Activated CD4-positive, alpha-beta memory T cell treated with anti-CD3 and anti-CD28 coated beads, Interleukin-2, amount 10 ng/mL, durations not matched to agents 7 days and 5 days (primary cell): ENCODE data around the gene HOXC13. TPM values are rescaled to one million over a fixed set of nuclear protein-coding genes. Genes with fewer than 3 reads are reported as not detected.

Experiments used
- CTCF ChIA-PET: fragments of 350-600 bp; sonication (Branson Sonifier 250); formaldehyde crosslinking; loops from one replicate; lab custom pipeline; 2021; ENCODE audit warnings: antibody characterized with exemption, inconsistent platforms; lab: Charles Lee
- POLR2A ChIA-PET: fragments of 350-600 bp; sonication (Branson Sonifier 250); formaldehyde crosslinking; loops from one replicate; lab custom pipeline; 2021; ENCODE audit warnings: antibody characterized with exemption; lab: Charles Lee
- DNase-seq: peaks from one replicate; pipeline ENCODE4 v3.0.0-alpha.2; 2020
- H3K27ac Mint-ChIP-seq: one replicate; pipeline ENCODE4 v1.8.0; 2021; ENCODE audit warnings: mild to moderate bottlenecking, mixed read lengths
- H3K27me3 Mint-ChIP-seq: one replicate; pipeline ENCODE4 v1.8.0; 2021; ENCODE audit warnings: mixed read lengths
- H3K36me3 Mint-ChIP-seq: one replicate; pipeline ENCODE4 v1.8.0; 2021; ENCODE audit warnings: low read depth, mixed read lengths
- H3K4me1 Mint-ChIP-seq: one replicate; pipeline ENCODE4 v1.8.0; 2021; ENCODE audit warnings: mixed read lengths
- H3K4me3 Mint-ChIP-seq: one replicate; pipeline ENCODE4 v1.8.0; 2021; ENCODE audit warnings: mild to moderate bottlenecking, mixed read lengths
- H3K9me3 Mint-ChIP-seq: one replicate; pipeline ENCODE4 v1.8.0; 2021; ENCODE audit warnings: mixed read lengths
- total RNA-seq, 2 experiments: library from RNA; stranded (reverse); gene quantifications; one replicate each; pipeline ENCODE4 v1.2.3, GENCODE V29; 2021

HOXC13 gene
- total RNA-seq, 2 experiments from 2014 or later: not detected

GRCh38 chr12:53930591-53931255 lies 7.9 kb upstream of the HOXC13 start:
- Mint-ChIP-seq H3K36me3 (no peaks in the 10 kb centered on the region), H3K4me1 (no peaks in the 10 kb centered on the region), H3K27ac (no peak overlapping the region), H3K4me3 (no peak overlapping the region), H3K27me3 (peaks cover 95% of the 10 kb centered on the region), H3K9me3 (no peaks in the 10 kb centered on the region)
- ChIA-PET POLR2A (interaction anchor here (1.4 kb wide), 1 partner anchor 22 kb away, joined by 3 read pairs; no protein-coding TSS in a partner anchor), CTCF (no interaction called here)
- DNase-seq: no peak

- Mint-ChIP-seq H3K4me1 (no peaks in the 10 kb centered on the region), H3K27ac (no peak overlapping the region), H3K27me3 (peaks cover 95% of the 10 kb centered on the region), H3K4me3 (no peak overlapping the region), H3K36me3 (no peaks in the 10 kb centered on the region), H3K9me3 (no peaks in the 10 kb centered on the region)
- no peak for DNase-seq
- POLR2A ChIA-PET: no interaction called here
- CTCF ChIA-PET: no interaction called here
These were observed 6.6 kb upstream of the HOXC13 start for GRCh38 chr12:53931844-53932581.

- H3K27me3 Mint-ChIP-seq: peaks cover 96% of the 10 kb centered on the region
- ChIA-PET CTCF (no interaction called here), POLR2A (no interaction called here)
- no peaks in the 10 kb centered on the region for H3K4me1 Mint-ChIP-seq
- no peaks in the 10 kb centered on the region for H3K36me3 Mint-ChIP-seq
- no peak for DNase-seq
- H3K27ac Mint-ChIP-seq: no peak overlapping the region
- H3K4me3 Mint-ChIP-seq: no peak overlapping the region
- H3K9me3 Mint-ChIP-seq: no peaks in the 10 kb centered on the region
These were observed 5.7 kb upstream of the HOXC13 start for GRCh38 chr12:53932915-53933314.

GRCh38 chr12:53935383-53936341 lies 3.0 kb upstream of the HOXC13 start:
- POLR2A ChIA-PET: no interaction called here
- H3K4me1 Mint-ChIP-seq: no peaks in the 10 kb centered on the region
- DNase-seq: no peak
- no peak overlapping the region for H3K27ac Mint-ChIP-seq
- H3K36me3 Mint-ChIP-seq: no peaks in the 10 kb centered on the region
- CTCF ChIA-PET: no interaction called here
- peaks cover 92% of the 10 kb centered on the region for H3K27me3 Mint-ChIP-seq
- no peaks in the 10 kb centered on the region for H3K9me3 Mint-ChIP-seq
- no peak overlapping the region for H3K4me3 Mint-ChIP-seq

- ChIA-PET CTCF (no interaction called here), POLR2A (no interaction called here)
- Mint-ChIP-seq H3K4me1 (no peaks in the 10 kb centered on the region), H3K4me3 (no peak overlapping the region), H3K27me3 (peaks cover 92% of the 10 kb centered on the region), H3K27ac (no peak overlapping the region), H3K9me3 (no peaks in the 10 kb centered on the region), H3K36me3 (no peaks in the 10 kb centered on the region)
- no peak for DNase-seq
These were observed 1.5 kb upstream of the HOXC13 start for GRCh38 chr12:53937099-53937498.

- ChIA-PET CTCF (no interaction called here), POLR2A (no interaction called here)
- Mint-ChIP-seq H3K27ac (no peak overlapping the region), H3K4me1 (no peaks in the 10 kb centered on the region), H3K36me3 (no peaks in the 10 kb centered on the region), H3K4me3 (no peak overlapping the region), H3K27me3 (peaks cover 90% of the 10 kb centered on the region), H3K9me3 (no peaks in the 10 kb centered on the region)
- no peak for DNase-seq
These were observed 870 bp upstream of the HOXC13 start for GRCh38 chr12:53937596-53938325.

- no peaks in the 10 kb centered on the region for H3K9me3 Mint-ChIP-seq
- no peak overlapping the region for H3K4me3 Mint-ChIP-seq
- peaks cover 87% of the 10 kb centered on the region for H3K27me3 Mint-ChIP-seq
- no peak overlapping the region for H3K27ac Mint-ChIP-seq
- no peaks in the 10 kb centered on the region for H3K36me3 Mint-ChIP-seq
- ChIA-PET CTCF (no interaction called here), POLR2A (no interaction called here)
- no peak for DNase-seq
- no peaks in the 10 kb centered on the region for H3K4me1 Mint-ChIP-seq
These were observed 794 bp downstream of the HOXC13 start for GRCh38 chr12:53939141-53940108.

GRCh38 chr12:53940443-53941014 lies 1.9 kb downstream of the HOXC13 start:
- H3K27me3 Mint-ChIP-seq: peaks cover 87% of the 10 kb centered on the region
- H3K4me3 Mint-ChIP-seq: no peak overlapping the region
- ChIA-PET POLR2A (interaction anchor here (0.7 kb wide), 1 partner anchor 70 kb away, joined by 3 read pairs; no protein-coding TSS in a partner anchor), CTCF (no interaction called here)
- no peaks in the 10 kb centered on the region for H3K9me3 Mint-ChIP-seq
- no peaks in the 10 kb centered on the region for H3K4me1 Mint-ChIP-seq
- no peak overlapping the region for H3K27ac Mint-ChIP-seq
- DNase-seq: no peak
- no peaks in the 10 kb centered on the region for H3K36me3 Mint-ChIP-seq

- no peak overlapping the region for H3K4me3 Mint-ChIP-seq
- peaks cover 87% of the 10 kb centered on the region for H3K27me3 Mint-ChIP-seq
- H3K36me3 Mint-ChIP-seq: no peaks in the 10 kb centered on the region
- POLR2A ChIA-PET: no interaction called here
- no peak overlapping the region for H3K27ac Mint-ChIP-seq
- no peaks in the 10 kb centered on the region for H3K4me1 Mint-ChIP-seq
- CTCF ChIA-PET: no interaction called here
- no peak for DNase-seq
- H3K9me3 Mint-ChIP-seq: no peaks in the 10 kb centered on the region
These were observed 2.6 kb downstream of the HOXC13 start for GRCh38 chr12:53941187-53941586.

- DNase-seq: no peak
- no peaks in the 10 kb centered on the region for H3K36me3 Mint-ChIP-seq
- H3K4me1 Mint-ChIP-seq: no peaks in the 10 kb centered on the region
- H3K27ac Mint-ChIP-seq: no peak overlapping the region
- H3K4me3 Mint-ChIP-seq: no peak overlapping the region
- H3K9me3 Mint-ChIP-seq: no peaks in the 10 kb centered on the region
- ChIA-PET CTCF (no interaction called here), POLR2A (no interaction called here)
- peaks cover 87% of the 10 kb centered on the region for H3K27me3 Mint-ChIP-seq
These were observed 3.1 kb downstream of the HOXC13 start for GRCh38 chr12:53941750-53942149.

- Mint-ChIP-seq H3K27ac (no peak overlapping the region), H3K36me3 (no peaks in the 10 kb centered on the region), H3K4me1 (no peaks in the 10 kb centered on the region), H3K9me3 (no peaks in the 10 kb centered on the region), H3K4me3 (no peak overlapping the region), H3K27me3 (peaks cover 86% of the 10 kb centered on the region)
- ChIA-PET POLR2A (no interaction called here), CTCF (no interaction called here)
- DNase-seq: no peak
These were observed 3.9 kb downstream of the HOXC13 start for GRCh38 chr12:53942467-53942997.
